Stimulated activated CD4-positive, alpha-beta T cell treated with anti-CD3 and anti-CD28 coated beads, Interleukin-15, amount 100 ng/mL, for 24 hours (primary cell): ENCODE results near the gene BICD2.
A peak's percentile ranks its signal among the peaks of the same experiment; 100 is the strongest.

ENCODE experiments used
- DNase-seq: peaks from one replicate; pipeline ENCODE4 v3.0.0-alpha.2; 2020

Gene BICD2

DNA sequence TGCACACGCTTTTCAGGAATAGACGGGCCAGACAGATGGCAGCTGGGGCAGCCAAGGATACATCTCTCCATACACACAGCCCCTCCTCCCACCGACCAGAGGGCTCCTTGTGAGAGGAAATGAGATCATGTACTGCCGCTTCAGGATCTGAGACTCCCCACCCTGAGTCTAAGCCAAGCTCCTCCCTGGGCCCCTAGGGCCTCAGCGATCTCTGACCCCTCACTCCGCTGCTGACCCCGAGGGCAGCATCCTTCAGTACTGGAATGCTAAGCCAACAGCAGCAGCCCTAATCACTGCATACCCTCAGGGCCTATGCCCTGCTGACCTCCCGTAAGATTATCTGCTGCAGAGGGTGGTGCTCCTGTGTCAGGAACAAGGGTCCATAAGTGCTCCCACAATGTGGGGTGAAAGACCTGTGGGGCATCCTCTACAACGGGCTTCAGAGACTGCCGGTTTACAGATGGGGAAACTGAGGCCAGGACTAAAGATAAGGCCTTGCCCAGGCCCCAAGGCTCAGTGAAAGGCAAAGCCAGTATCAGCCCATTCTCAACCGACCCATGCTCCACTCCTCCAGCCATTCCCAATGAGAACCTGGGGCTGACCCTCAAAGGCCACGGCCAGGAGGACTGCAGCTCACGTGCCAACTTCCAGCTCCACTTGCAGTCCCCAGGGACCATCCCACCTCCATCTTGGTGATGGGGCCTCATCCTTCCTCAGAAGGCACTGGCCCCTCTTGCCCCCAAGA lies 37.5 kb downstream of the BICD2 start:
- no peak for DNase-seq

DNA sequence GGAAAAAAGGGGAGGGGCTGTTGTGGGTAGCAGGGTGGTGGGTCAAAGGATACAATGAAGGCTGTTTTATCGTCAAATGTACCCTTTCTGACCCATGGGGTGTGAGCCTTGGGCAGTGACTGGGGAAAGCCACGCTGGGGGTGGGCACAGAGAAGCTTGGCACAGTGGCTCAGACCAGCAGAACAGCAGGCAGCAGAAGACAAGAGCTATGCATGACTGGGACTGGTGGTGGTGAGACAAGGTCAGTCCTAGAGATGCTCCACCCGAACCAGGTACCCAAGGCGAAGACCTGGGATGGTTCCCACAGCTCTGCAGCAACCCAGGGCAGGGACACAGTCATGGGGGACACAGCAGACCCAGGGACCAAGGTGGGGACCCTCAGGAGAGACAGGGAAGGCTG lies 38.3 kb downstream of the BICD2 start:
- DNase-seq: no peak

DNA sequence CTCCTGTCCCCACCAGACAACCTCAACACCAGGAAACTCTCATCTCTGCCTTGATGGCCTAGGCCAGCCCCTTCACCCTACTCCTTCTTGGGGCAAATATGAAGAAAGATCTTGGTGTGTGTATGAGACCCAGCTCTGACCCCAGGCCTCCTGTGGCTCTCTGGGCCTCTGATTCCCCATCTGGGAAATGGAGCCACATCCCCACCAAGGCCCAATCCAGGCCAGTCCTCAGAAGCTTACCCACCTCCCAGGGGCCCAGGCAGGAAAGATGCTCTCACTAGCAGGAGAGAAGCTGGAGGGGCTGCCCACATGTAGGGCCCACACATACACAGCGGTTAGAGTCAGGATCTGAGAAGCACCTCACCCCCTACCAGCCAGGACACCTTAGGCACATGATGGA lies 38.9 kb downstream of the BICD2 start:
- DNase-seq: no peak

DNA sequence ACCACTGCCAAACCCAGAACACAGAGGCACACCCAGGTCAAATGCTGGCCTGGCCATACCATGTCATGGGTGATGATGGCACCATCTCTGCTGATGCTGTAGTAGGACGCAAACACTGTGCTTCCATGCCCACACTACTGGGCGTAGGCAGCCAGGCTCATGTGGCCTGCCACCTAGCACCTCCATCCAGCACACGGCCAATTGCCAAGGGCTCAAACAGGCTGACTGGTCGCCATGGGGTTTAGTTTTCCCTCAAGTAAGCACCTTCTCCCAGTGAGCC lies 39.4 kb downstream of the BICD2 start:
- no peak for DNase-seq

DNA sequence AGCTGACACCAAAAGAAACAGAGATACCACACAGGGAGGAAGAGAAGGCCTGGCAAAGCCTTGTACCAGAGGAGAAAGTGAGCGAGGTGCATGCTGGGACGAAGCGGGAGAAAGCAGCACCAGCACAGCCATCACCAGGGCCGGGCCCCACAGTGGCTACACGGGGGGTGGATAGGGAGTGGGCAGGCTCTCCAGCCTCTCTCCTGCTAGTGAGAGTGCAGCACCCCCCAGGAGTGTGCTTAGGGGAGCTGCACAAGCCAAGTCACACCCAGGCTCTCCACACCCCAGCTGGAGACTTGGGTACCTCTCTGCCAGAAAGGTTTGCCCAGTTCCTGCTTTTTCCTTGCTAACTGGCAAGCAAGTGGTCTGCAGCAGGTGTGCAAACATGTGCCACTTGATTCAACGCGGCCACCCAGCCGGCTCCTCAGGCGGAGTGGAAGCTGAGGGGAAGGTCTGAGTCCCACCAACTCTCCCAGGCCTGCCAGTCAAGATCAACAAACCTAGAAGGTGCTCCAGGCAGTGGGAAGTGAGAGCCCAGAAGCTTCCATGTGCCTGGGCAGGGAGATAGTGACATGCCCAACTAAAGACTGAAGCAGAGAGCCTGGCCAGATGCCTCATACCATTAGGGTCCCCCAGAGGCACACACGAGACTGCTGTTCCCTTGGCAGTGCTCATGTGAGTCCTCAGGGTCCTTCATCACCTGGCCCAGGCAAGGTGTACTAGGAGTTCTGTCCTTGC lies 39.9 kb downstream of the BICD2 start:
- no peak for DNase-seq

DNA sequence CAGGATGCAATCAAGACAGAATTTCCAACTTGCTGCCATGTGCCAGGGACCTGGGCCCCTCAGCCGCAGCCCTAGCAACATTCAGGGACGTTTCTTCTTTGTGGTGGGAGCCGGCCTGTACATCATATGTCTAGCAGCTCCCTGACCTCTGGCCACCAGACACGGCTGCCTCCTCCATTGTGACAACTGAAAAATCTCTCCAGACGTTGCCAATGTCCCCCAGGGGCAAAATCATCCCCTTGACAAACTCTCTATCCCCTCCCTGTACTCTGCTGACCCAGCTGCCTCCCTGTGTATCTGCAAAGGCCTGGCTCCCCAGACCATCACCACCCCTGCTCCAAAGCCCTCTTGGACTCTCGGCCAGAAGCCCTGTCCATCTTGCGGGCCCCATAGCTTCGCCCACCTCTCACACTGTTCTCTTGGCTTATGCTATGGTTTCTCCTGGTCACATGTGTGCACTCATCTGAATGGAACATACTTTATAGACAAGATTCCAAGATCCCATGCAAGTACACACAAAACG lies 40.8 kb downstream of the BICD2 start:
- DNase-seq: no peak

DNA sequence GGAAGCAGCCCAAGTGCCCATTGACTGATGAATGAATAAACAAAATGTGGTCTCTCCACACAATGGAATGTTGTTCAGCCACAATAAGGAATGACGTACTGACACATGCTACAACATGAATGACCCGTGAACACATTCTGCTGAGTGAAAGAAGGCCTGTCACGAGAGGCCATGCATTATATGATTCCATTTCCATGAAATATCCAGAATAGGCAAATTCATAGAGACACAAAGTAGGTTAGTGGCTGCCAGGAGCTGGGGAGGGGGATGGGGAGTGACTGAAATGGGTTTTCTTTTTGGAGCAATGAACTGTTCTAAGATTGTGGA lies 41.4 kb downstream of the BICD2 start:
- DNase-seq: no peak

DNA sequence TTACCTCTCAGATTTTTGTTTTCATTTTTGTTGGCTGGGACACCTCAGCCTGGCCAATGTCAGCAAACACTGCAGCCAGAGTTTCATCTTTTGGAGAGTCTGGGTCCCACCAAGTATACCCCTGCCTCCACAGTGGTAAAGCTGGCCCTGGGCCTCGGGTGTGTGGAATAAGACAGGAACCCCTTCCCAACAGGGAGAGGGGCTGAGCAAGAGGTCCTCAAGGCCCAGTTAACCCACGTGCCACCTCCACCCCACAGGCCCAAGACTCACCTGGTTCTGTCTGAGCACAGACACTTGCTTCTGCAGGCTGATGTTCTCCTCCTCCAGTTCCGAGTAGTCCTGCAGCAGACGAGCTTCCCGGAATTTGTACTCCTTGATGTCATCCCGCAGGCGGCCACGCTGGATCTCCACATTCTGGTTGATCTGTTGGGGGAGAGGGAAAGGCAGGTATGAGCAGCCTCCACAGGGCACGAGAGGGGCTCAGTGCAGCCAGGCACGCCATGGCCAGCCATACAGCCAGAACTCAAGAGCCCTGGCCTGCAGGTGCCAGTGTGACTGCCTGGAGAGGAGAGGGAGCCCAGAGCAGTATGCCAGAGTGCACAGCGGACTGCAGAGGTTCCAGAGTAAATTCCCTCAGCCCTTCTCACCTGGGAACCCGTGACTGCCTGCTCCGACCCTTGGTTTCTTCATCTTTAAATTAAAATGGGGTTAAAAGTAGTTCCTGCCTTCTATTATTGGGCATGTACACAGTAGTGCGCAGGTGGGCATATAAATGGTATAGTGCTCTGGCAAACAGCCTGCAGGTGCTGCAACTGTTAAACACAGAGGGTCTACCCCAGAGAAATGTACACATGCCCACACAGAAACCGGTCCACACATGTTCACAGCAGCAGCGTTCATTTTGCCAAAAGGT lies 42.0 kb downstream of the BICD2 start:
- no peak for DNase-seq

DNA sequence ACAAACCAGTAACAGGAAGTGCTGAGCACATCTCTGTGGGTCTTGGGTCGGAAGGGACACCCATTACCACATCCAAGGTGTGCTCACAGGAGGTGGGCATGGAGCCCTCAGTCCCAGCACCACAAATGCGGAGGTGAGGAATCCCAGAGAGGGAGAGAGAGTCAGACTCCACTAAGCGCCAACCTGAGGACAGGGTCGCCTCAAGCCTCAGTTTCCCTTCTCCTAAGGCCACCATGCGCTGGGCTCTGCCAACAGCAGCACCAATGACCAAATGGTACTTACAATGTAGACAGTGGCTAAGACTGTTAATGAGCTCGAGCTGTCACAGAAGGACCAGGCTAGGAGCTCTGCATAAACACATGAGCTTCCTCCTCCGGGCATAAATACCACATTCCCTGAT lies 43.1 kb downstream of the BICD2 start:
- no peak for DNase-seq

DNA sequence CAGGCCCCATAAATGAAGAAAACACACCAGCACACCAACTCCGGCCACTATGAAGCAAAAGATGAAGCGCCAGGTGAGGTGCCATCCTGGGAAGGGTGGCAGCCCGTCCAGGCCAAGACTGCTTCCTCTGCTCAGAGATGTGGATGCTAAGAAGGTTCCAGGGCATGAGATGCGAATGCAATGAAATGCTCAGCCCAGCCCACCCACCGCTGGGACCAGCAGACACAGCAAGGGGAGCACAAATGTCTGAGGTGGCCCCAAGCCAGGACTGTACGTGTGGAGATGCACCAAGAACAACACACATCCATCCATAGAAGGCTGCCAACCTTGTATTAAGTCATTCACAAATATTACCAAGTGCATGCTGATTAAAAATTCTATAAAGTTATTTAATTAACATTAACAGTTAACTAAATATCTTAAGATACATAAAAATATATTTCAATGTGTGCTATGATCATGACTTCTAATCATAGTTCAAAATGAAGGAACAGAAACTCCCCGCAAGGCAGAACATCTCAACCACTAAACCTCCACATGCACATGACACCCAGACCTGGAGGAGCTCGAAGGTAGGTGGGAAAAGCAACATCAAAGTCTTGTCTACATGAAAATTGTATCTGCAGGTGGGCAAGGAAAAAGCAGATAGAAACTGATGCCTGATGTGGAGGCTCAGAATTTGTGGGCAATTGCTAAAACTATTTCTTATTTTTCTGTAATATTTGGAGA lies 43.7 kb downstream of the BICD2 start:
- DNase-seq: no peak

DNA sequence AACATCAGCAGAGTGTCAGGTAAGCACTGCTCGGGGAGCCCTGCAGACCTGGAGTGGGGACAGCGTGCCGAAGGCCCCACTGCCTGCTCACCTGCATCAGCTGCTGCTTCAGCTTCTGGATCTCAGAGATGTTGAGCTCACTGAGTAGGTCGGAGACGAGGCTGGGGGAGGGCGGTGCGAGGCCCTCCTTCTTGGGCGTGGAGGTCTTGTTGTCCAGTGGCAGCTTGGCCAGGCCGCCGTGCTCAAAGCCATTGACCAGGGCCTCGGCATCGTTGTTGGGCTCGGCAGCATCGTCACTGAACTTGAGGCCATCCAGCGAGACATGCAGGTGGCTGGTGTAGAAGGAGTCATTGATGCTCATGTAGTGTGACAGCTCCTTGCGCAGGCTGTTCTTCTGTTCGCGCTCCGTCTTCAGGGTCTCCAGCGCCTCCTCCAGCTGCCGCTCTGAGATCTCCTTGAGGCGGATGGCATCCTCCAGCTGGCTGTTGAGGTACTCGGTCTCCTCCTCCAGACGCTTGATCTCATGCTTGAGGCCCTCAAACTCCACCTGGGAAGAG lies 44.3 kb downstream of the BICD2 start:
- DNase-seq: no peak

DNA sequence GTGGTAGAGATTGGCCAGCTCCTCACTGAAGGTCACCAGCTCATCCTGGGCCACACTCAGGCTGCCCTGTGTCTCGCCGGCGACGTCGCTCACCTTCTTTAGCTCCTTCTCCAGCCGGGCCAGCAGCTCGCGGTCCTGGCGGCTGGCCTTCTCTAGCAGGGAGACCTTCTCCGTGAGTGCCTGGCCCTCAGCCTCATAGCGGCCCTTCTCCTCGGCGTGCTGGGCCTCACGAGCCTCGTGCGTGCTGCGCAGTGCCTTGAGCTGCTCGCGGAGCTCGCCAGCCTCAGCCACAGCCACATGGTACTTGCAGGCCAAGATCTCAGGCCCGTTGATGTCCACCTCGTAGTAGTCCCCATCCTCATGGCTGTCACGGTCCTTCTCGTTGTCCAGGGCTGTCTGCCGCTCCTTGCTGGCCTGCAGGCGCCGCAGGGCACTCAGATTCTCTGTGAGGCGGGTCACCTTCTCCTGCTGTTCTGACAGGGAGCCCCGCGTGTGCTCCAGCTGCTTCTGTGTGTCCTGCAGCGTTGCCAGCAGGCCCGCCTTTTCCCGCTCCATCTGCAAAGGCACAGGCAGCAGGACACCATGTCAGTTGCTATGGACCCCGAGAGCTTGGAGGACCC lies 45.5 kb downstream of the BICD2 start:
- DNase-seq: no peak

DNA sequence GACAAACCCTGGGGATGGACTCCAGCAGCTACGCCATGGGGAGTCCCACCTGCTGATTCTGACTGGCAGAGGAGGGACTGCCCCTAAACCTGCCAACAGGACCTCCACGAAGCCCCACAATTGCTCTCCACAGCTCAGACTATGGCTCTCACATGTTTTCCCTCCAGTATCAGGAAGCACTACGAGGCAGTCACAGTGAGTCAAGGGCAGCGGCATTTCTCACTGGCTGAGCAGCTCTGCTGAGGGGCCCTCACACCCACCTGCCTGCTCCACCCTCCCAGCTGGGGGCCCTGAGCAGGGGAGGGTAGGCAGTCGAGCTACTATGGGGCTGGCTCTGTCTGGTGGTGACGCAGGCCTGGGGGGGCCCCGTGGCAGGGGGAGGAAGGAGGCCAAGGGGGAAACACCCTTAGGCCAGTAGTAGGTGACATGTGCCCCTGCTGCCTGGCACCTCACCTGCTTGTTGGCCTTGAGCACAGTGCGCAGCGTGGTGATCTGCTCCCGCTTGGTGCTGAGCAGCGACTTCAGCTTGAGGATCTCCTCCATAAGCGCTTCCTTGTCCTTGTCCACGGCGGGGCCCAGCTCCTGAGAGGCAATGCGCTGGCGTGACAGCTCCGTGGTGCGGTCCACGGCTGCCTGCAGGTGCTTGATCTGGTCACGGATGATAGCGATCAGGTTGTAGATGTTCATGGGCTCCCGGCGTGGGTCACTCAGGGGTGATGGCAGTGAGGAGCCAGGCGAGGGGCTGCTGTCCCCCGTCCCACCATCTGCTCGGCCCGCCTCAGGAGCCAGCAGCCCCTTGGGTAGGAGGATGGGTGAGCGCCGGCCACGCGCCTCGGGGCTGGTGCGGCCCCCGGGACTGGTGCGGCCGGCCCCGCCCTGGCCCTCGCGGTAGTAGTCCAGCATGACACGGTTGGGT lies 46.3 kb downstream of the BICD2 start:
- DNase-seq: no peak

DNA sequence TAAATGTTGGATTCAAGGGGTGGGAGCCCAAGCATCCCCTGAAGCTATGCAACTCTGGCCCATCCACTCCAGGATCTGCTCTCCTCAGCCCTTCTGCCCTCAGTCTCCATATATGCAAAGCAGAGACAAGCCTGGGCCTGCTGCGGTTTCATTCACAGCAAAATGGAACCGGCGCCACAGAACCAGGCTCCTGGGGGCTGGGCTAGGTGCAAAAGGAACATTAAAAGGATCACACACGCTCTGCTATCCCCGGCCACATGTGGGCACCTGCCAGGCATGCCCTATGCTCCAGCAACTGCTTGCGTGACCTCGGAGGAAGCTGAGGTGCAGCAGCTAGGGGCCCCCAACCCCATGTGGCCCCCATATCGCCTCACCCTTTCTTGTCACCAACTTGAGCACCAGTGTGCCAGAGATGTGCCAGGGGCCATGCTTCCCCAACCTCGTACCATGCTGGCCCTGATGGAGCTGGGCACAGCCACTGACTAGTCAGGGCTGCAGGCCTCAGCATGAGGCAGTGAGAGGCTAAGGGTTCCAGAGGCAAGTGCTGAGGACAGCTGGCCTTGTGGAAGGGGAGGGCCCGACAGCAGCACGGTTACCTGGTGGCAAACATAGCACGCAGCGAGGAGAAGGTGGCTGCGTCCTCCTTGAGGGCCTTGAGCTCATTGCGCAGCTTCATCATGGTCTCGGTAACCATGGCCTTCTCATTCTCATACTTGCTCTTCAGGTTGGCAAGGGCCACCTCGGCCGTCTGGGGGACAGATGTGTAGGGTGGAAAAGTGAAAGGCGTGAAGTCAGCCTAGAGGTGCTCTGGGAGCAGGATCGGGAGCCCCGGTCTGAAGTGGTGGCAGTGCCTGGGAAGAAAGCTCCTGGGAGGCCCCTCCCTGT lies 47.2 kb downstream of the BICD2 start:
- no peak for DNase-seq

DNA sequence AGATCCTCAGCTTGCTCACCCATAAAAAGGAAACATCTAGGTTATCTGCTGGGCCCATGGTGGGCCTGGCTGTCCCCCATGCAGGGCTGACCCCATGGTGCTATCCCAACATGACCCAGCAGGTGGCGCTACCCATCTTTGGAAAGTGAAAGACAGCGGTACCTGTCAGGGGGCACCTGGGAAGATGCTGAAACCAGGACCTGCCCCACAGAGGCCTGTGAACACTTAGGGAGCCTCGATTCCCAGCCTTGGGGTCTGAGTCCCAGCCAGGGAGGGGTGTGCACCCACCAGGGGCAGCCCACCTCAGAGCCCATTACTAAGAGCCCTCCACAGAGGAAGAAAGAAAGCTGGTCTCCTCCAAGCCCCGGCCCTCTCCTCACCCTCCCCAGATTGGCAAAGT lies 48.1 kb downstream of the BICD2 start:
- DNase-seq: peak; percentile 85

DNA sequence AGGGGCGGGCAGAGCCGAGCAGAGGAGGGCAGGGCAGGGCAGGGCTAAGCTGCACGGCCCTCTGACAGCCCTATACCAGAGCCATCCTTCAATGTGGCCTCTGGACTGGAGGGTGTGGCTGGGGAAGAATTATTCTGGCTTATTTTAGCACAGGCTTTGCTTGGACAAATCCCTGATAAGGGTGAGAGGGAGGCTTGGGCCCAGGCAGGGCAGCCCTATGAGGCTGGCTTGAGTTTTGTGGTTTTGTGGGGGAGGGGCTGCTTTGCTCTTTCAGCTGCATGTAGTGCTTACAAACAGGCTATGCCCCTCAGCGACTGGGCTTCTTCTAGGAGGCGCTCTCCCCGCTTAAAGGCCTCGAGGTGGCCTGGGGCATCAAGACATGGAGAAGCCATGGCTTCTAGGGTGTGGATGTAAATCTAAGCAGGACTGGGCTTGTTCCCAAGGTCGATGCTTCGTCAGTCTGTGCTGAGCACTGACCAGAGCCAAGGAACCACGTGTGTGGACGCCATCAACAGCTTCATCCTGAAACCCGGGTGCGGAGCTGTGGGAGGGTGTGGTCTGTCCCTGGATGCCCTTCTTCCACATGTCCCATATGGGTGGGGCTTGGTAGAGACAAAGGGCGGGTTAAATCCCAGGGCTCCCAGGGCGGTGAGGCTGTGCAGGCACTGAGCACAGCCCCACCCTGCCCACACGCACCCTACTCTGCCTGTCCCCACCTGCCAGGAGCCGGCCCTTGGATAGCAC lies 49.0 kb downstream of the BICD2 start:
- DNase-seq: no peak

DNA sequence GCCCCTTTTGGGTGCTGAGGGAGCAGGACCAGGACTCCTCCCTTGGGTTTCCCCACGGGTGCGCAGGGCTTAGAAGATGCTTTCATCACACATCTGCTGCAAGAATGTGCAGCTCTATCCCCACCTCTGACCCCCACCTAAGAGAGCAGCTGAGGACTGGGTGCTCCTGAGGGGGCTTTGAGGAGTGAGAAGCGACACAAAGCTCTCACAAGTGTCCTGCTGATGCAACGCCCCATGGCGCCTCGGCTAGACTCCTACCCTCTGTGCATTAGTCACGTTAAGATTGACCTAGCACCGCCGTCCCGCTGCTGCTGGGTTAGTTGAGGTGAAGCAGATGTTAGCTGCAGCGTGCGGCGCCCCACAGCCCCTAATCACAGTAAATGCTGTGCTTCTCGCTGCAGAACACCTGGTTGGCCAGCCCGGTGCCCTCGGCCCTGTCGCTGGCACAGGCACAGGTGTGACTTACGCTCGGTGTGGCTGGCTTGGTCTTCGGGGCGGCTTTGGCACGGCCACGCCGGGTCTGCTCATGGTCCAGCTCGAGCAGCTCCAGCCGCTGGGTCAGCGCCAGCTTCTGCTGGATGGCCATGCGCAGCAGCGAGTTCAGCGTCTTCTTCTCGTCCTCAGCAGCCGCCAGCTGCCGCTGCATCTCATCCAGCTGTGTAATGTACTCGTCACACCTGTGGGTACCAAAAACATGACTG lies 49.7 kb downstream of the BICD2 start:
- no peak for DNase-seq

DNA sequence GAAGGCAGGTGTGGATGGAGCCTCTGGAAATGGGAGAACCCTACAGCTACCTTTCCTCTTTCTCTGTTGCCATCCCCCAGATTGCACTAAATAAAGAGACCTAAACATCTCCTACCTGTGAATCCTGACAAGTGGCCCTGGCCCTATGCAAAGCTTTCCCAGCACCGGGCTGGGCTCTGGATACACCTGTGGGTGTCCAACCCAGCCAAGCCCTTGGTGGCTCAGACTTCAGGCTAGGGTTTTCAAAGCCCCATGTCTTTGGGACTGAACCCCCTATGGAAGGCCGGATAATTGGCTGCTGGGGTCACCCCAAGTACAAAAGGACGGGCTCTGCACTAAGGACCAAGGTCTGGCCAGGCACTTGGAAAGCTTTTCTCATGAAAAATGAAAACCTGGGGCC lies 50.6 kb downstream of the BICD2 start:
- DNase-seq: no peak

DNA sequence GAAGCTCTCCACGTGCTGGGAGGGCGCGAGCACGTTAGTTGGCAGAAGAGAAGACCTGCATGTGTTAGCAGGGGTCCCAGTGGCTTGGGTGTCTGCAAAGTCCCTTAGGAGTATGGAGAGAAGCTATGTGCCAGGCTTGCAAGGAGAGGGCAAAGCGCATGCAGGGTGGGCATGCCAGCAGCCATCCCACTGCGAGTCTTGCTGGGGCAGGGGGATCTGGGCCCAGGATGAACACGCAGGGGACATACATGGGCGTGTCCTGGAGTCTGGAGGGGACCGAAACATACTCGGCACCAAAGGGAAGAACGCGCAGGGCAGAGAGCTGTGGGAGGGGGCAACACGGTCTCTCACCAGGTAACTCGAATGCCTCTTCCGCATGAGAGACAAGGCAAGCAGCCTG lies 51.1 kb downstream of the BICD2 start:
- no peak for DNase-seq
